ENCODE results near the gene ARHGAP6. TPM values are rescaled to one million over a fixed set of nuclear protein-coding genes. Genes with fewer than 3 reads are reported as not detected.
"Not testable (repeated sequence)": the region's sequence is repeated elsewhere in the genome, so short reads cannot be mapped to it uniquely, and the experiment has no call there.

The ARHGAP6 gene
- total and polyA plus RNA-seq, 2 of the 13 experiments (the other 11 are each of a cell fraction or from before 2014, with no cell fraction given), result 0.11 TPM; not detected in 1

GRCh38 chrX:11364835-11365234 lies 300.9 kb downstream of the ARHGAP6 start (continued):
- no peak for TF ChIP-seq HNF1A (IDR thresholded peaks at IDR 0.05; ENCODE audit: low read depth)
- TF ChIP-seq HNF1A (CRISPR knock-in tag; IDR thresholded peaks at IDR 0.05; ENCODE audit: borderline replicate concordance), result no peak
- no peak for TF ChIP-seq MED8 (CRISPR knock-in tag; IDR thresholded peaks at IDR 0.05; ENCODE audit: insufficient replicate concordance)
- no peak for TF ChIP-seq ZNF430 (CRISPR knock-in tag; IDR thresholded peaks at IDR 0.05)
- no peak for TF ChIP-seq HNRNPLL (IDR thresholded peaks at IDR 0.05; ENCODE audit: low read depth, low read length, poor library complexity, severe bottlenecking)
- TF ChIP-seq ARNT (IDR thresholded peaks at IDR 0.05), result no peak
- no peak for TF ChIP-seq KDM5A (IDR thresholded peaks at IDR 0.05; ENCODE audit: borderline replicate concordance, low read length)

GRCh38 chrX:11363825-11364224 lies 301.9 kb downstream of the ARHGAP6 start:
- H3K4me3 ChIP-seq (replicated peaks in 1 of 3; ENCODE audit: insufficient read depth in 1 of 3, low read depth in 2 of 3, low read length in 3 of 3); DNase-seq (ENCODE audit: low spot score); POLR2A ChIA-PET; H2AFZ ChIP-seq (ENCODE audit: low read length); H3K36me3 ChIP-seq (replicated peaks in 1 of 2; ENCODE audit: control insufficient read depth in 1 of 2, insufficient read depth in 2 of 2, low read length in 2 of 2); H4K20me1 ChIP-seq (ENCODE audit: insufficient read depth, low read length); FAIRE-seq; CTCF ChIA-PET (ENCODE audit: low intra/inter-chr PET ratio, low total read pairs); BruUV-seq (replicated peaks); H3K27ac ChIP-seq (ENCODE audit: extremely low read length, insufficient read depth, low read length); in situ Hi-C loops (cut with HindIII; ENCODE audit: extremely low pct_ligation_motif_present, low pct_unique_long_range_greater_than_20kb); H3K27me3 ChIP-seq (ENCODE audit: control insufficient read depth in 1 of 2, insufficient read depth in 2 of 2, low read length in 2 of 2); intact Hi-C loops (cut with micrococcal nuclease; ENCODE audit: unreplicated experiment); H3K4me1 ChIP-seq (ENCODE audit: insufficient read depth, low read length); H3K79me2 ChIP-seq (ENCODE audit: insufficient read depth, low read length); ATAC-seq; H3K4me2 ChIP-seq (ENCODE audit: low read depth, low read length); H3K9ac ChIP-seq (ENCODE audit: insufficient read depth, low read depth, low read length); H3K9me3 ChIP-seq (ENCODE audit: low read length): not testable (repeated sequence)
- 0% methylated on average over 1 of the region's 1 CpG for WGBS (ENCODE audit: low lambda C conversion rate)

Data from HepG2 (cell line).